Subcutaneous adipose tissue (tissue), 4 donors: ENCODE data around the gene TEX51. TPM values are rescaled to one million over a fixed set of nuclear protein-coding genes. Genes with fewer than 3 reads are reported as not detected.

Experiments
- CTCF ChIP-seq: fragments of 450-650 bp; IDR thresholded peaks from one replicate; pipeline ENCODE4 v1.5.1; 2016; ENCODE audit warnings: low read depth, mild to moderate bottlenecking, control low read depth, antibody characterized with exemption, moderate library complexity
- total RNA-seq, 4 donors: library from RNA; depleted of rRNA; stranded (reverse); fragments of >200 nt; gene quantifications; one replicate each; pipeline ENCODE4 v1.1.0, GENCODE V29; 2016

TEX51 gene
- total RNA-seq: not detected

GRCh38 chr2:126898636-126899035, at the start of gene TEX51:
TSS of gene TEX51 (plus strand) at chr2:126898890. CDS start at chr2:126898919, 29 bp downstream.
- no peak for TF ChIP-seq CTCF

GRCh38 chr2:126849054-126849453, 49.6 kb upstream of the TEX51 start:
- TF ChIP-seq CTCF: no peak

DNA sequence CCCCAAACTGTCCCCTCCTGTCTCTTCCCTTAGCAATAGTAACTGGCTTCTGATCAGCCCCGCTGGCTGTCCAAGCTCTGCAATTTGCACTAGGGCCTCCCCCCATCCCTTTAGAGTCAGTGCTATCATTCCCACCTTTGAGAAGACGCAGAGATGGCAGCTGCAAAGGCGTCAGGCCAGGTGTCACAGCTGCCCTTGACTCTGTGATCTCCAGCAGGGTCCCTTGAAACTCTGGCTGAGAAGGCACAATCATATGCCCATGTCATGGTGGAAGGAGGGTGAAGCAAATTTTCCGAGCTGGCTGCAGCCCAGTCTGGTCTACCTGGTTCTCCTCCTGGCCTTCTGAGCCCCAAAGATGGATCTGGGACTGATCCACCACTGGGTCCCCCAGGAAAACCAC, 49.2 kb upstream of the TEX51 start:
- TF ChIP-seq CTCF: no peak

DNA sequence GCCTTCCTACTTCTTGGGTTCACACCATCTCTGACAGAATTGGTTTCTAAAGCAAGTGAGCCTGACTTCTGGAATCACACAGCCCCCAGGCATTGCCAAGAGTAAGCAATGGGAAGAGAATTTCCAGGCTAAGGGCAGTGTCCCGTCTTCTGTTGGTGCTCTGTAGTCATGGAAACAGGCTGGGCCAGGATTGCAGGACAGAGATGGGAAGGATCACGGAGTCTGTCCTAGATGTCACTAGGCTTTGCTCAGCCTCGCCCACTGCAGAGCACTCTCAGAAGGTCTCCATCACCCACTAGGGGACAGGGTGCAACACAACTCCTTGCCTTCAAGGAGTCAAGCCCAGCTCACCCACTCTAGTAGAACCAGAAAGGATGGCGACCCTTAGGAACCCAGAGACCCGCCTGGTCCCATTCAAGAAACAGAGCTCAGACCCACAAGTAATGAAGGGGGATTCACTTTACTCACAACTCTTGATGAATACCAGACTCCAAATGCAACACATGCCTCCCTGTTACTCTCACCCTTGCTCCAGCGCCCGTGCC, 48.6 kb upstream of the TEX51 start:
- TF ChIP-seq CTCF: no peak

DNA sequence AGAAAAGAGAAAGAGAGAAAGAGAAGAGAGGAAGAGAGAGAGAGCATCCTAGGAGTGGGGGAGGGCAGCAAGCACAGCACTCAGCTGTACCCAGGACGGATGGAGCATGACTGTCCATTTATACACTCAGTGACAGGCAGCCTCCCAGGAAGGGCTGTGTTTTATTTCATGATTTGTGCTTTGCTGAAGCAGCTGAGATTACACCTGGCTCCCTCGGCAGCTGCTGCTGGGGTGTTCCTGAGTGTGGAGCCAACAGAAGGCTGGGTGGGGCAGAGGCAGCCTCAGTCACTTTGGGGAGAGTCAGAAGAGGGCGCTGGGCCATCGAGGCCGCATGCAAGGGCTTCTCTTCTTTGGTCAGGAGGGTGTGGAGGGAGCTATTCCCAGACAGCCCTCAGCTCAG, 47.8 kb upstream of the TEX51 start:
- TF ChIP-seq CTCF: no peak

- TF ChIP-seq CTCF: no peak
Measured at GRCh38 chr2:126851756-126852155, 46.9 kb upstream of the TEX51 start.

DNA sequence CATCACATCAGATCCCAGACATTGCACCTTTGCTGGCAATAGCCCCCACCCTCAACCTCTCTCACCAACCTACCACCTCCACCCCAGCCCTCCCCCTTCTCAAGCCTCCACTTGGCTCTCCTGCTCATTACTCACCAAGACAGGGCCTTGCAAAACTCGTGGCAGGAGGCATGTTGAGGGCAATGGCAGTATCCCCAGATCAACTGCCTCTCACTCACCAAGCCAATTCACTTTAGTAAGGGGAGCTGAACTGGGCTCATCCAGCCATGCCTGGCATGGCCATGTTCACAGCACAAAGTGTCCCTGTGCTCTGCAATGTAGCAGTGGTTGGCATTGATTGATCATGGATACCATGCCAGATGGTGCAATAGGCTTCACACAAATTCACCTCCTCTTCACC, 46.3 kb upstream of the TEX51 start:
- no peak for TF ChIP-seq CTCF
